GM12878 (cell line): ENCODE results near the gene BHLHE23.

Experiments used
- BHLHE40 ChIP-seq, 2 experiments: fragments of 450-650 bp in 1 of 2; IDR thresholded peaks; 2 replicates each; pipeline ENCODE4 v1.6.1; 2011 to 2017; ENCODE audit warnings: low read depth in 2 of 2, borderline replicate concordance in 1 of 2, improper control_type of control experiment in 1 of 2, low read length in 1 of 2, mild to moderate bottlenecking in 1 of 2
- ESRRA ChIP-seq: IDR thresholded peaks from 2 replicates; pipeline ENCODE4 v1.6.1; 2012; ENCODE audit warnings: mild to moderate bottlenecking, low read length, improper control_type of control experiment
- MXI1 ChIP-seq: fragments of 150-350 bp; IDR thresholded peaks from 2 replicates; pipeline ENCODE4 v1.6.1; 2011; ENCODE audit warnings: low read depth, mild to moderate bottlenecking, inconsistent platforms, low read length, improper control_type of control experiment
- NBN ChIP-seq: fragments of 450-650 bp; IDR thresholded peaks from 2 replicates; pipeline ENCODE4 v1.6.1; 2016
- POLR2A ChIP-seq: IDR thresholded peaks from 2 replicates; pipeline ENCODE4 v1.6.1; 2011; ENCODE audit warnings: low read depth, mild to moderate bottlenecking, low read length
- RAD21 ChIP-seq: IDR thresholded peaks from 2 replicates; pipeline ENCODE4 v1.6.1; 2011; ENCODE audit warnings: mild to moderate bottlenecking, low read depth, low read length, moderate library complexity; ENCODE audit not compliant: insufficient read depth
- TF ChIP-seq, protein P1 (sequence below), 3 experiments: IDR thresholded peaks in 2 of 3; conservative IDR thresholded peaks in 1 of 3; 2 replicates each; pipeline ENCODE4 v1.5.1; 2011; ENCODE audit warnings: low read depth in 3 of 3, low read length in 3 of 3, mild to moderate bottlenecking in 3 of 3, control low read depth in 2 of 3, moderate library complexity in 2 of 3, inconsistent platforms in 1 of 3, mixed read lengths in 1 of 3; ENCODE audit not compliant: control insufficient read depth in 2 of 3, insufficient read depth in 1 of 3; ENCODE audit errors: extremely low read depth in 1 of 3
- TF ChIP-seq, protein P2 (sequence below): IDR thresholded peaks from 2 replicates; pipeline ENCODE4 v1.6.1; 2012; ENCODE audit warnings: low read depth, low read length, improper control_type of control experiment
- TF ChIP-seq, protein P3 (sequence below): fragments of 450-650 bp; IDR thresholded peaks from 2 replicates; pipeline ENCODE4 v1.6.1; 2014; ENCODE audit warnings: mild to moderate bottlenecking
- TF ChIP-seq, protein P4 (sequence below): fragments of 450-650 bp; IDR thresholded peaks from 2 replicates; pipeline ENCODE4 v1.6.1; 2018; ENCODE audit warnings: borderline replicate concordance, mild to moderate bottlenecking; ENCODE audit not compliant: partially characterized antibody

DNA sequence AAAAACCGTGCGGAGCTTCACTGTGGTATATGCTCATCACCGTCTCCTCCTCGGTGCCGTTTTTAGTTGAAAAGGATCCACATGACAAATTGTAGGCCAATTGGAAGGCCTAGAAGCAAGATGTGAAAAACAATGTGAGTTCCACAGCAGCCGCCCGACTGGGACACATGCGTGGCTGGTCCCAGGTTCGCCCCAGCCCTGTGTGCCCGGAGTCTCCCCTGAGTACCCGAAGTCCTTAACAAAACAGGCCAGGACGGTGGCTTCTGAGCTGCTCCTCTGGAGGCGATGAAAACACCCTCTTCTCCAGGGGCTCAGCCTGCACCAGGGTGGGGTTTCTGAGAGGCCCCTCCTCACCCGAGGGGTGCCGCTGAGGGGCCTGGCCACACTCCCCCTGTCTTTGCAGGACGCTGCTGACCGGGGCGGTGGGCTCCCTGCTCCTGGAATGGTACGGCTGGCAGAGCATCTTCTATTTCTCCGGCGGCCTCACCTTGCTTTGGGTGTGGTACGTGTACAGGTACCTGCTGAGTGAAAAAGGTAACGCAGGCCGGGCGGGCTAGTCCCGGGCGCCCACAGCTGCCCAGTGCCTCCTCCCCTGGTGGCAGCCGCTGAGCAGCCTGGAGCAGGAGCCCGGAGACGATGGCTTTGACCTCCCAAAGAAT, 44.4 kb downstream of the BHLHE23 start:
- TF ChIP-seq MXI1 = no peak
- TF ChIP-seq, protein P1, sequence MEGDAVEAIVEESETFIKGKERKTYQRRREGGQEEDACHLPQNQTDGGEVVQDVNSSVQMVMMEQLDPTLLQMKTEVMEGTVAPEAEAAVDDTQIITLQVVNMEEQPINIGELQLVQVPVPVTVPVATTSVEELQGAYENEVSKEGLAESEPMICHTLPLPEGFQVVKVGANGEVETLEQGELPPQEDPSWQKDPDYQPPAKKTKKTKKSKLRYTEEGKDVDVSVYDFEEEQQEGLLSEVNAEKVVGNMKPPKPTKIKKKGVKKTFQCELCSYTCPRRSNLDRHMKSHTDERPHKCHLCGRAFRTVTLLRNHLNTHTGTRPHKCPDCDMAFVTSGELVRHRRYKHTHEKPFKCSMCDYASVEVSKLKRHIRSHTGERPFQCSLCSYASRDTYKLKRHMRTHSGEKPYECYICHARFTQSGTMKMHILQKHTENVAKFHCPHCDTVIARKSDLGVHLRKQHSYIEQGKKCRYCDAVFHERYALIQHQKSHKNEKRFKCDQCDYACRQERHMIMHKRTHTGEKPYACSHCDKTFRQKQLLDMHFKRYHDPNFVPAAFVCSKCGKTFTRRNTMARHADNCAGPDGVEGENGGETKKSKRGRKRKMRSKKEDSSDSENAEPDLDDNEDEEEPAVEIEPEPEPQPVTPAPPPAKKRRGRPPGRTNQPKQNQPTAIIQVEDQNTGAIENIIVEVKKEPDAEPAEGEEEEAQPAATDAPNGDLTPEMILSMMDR (IDR thresholded peaks at IDR 0.05 in 2 of 3, conservative IDR thresholded peaks at IDR 0.05 in 1 of 3; ENCODE audit: control insufficient read depth in 2 of 3, extremely low read depth in 1 of 3, insufficient read depth in 1 of 3, low read depth in 3 of 3, low read length in 3 of 3) = no peak
- TF ChIP-seq, protein P2, sequence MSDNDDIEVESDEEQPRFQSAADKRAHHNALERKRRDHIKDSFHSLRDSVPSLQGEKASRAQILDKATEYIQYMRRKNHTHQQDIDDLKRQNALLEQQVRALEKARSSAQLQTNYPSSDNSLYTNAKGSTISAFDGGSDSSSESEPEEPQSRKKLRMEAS = no peak
- TF ChIP-seq ESRRA = no peak
- no peak for TF ChIP-seq NBN
- TF ChIP-seq, protein P3, sequence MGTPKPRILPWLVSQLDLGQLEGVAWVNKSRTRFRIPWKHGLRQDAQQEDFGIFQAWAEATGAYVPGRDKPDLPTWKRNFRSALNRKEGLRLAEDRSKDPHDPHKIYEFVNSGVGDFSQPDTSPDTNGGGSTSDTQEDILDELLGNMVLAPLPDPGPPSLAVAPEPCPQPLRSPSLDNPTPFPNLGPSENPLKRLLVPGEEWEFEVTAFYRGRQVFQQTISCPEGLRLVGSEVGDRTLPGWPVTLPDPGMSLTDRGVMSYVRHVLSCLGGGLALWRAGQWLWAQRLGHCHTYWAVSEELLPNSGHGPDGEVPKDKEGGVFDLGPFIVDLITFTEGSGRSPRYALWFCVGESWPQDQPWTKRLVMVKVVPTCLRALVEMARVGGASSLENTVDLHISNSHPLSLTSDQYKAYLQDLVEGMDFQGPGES = no peak
- TF ChIP-seq POLR2A = no peak
- no peak for TF ChIP-seq RAD21
- no peak for TF ChIP-seq BHLHE40 (IDR thresholded peaks at IDR 0.05; ENCODE audit: borderline replicate concordance in 1 of 2, low read depth in 2 of 2, low read length in 1 of 2)
- TF ChIP-seq, protein P4, sequence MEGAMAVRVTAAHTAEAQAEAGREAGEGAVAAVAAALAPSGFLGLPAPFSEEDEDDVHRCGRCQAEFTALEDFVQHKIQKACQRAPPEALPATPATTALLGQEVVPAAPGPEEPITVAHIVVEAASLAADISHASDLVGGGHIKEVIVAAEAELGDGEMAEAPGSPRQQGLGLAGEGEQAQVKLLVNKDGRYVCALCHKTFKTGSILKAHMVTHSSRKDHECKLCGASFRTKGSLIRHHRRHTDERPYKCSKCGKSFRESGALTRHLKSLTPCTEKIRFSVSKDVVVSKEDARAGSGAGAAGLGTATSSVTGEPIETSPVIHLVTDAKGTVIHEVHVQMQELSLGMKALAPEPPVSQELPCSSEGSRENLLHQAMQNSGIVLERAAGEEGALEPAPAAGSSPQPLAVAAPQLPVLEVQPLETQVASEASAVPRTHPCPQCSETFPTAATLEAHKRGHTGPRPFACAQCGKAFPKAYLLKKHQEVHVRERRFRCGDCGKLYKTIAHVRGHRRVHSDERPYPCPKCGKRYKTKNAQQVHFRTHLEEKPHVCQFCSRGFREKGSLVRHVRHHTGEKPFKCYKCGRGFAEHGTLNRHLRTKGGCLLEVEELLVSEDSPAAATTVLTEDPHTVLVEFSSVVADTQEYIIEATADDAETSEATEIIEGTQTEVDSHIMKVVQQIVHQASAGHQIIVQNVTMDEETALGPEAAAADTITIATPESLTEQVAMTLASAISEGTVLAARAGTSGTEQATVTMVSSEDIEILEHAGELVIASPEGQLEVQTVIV = no peak
